ENCODE results near the gene NXPE4.
"Not testable (repeated sequence)": the region's sequence is repeated elsewhere in the genome, so short reads cannot be mapped to it uniquely, and the experiment has no call there.

NXPE4 gene

GRCh38 chr11:114595571-114595970 lies at the start of gene NXPE4:
NXPE4 (minus strand) TSS chr11:114595786; CDS start chr11:114594759, 1,027 bp downstream.
- DNase-seq, result no peak

GRCh38 chr11:114639440-114639839 lies 43.9 kb upstream of the NXPE4 start:
- not testable (repeated sequence) for DNase-seq

GRCh38 chr11:114631445-114631965 lies 35.9 kb upstream of the NXPE4 start:
- DNase-seq, result not testable (repeated sequence)

GRCh38 chr11:114625294-114625693 lies 29.7 kb upstream of the NXPE4 start:
- no peak for DNase-seq

GRCh38 chr11:114624455-114625207 lies 29.0 kb upstream of the NXPE4 start:
- no peak for DNase-seq

GRCh38 chr11:114623720-114624119 lies 28.1 kb upstream of the NXPE4 start:
- no peak for DNase-seq

GRCh38 chr11:114622858-114623257 lies 27.3 kb upstream of the NXPE4 start:
- no peak for DNase-seq

- DNase-seq, result no peak
Observed at GRCh38 chr11:114621950-114622809, 26.6 kb upstream of the NXPE4 start.

- no peak for DNase-seq
Observed at GRCh38 chr11:114621072-114621471, 25.5 kb upstream of the NXPE4 start.

GRCh38 chr11:114619659-114620173 lies 24.1 kb upstream of the NXPE4 start:
- no peak for DNase-seq

GRCh38 chr11:114618139-114618538 lies 22.6 kb upstream of the NXPE4 start:
- no peak for DNase-seq

- no peak for DNase-seq
Observed at GRCh38 chr11:114617157-114618124, 21.9 kb upstream of the NXPE4 start.

- no peak for DNase-seq
Observed at GRCh38 chr11:114616516-114616915, 20.9 kb upstream of the NXPE4 start.

GRCh38 chr11:114615448-114616361 lies 20.1 kb upstream of the NXPE4 start:
- DNase-seq, result no peak

- no peak for DNase-seq
Observed at GRCh38 chr11:114614127-114614720, 18.6 kb upstream of the NXPE4 start.

- not testable (repeated sequence) for DNase-seq
Observed at GRCh38 chr11:114613094-114613493, 17.5 kb upstream of the NXPE4 start.

- no peak for DNase-seq
Observed at GRCh38 chr11:114612686-114613085, 17.1 kb upstream of the NXPE4 start.

- not testable (repeated sequence) for DNase-seq
Observed at GRCh38 chr11:114612199-114612598, 16.6 kb upstream of the NXPE4 start.

GRCh38 chr11:114610984-114611944 lies 15.7 kb upstream of the NXPE4 start:
- DNase-seq, result no peak
